CD4-positive, alpha-beta T cell treated with Interleukin-15 for 4 hours (primary cell): ENCODE measurements around the gene PASD1.

Experiments used
- DNase-seq: peaks from one replicate; pipeline ENCODE4 v3.0.0-alpha.2; 2020; ENCODE audit warnings: low spot score

PASD1 gene

GRCh38 chrX:151702026-151702714 is 138.7 kb downstream of the PASD1 start:
- no peak for DNase-seq

DNA sequence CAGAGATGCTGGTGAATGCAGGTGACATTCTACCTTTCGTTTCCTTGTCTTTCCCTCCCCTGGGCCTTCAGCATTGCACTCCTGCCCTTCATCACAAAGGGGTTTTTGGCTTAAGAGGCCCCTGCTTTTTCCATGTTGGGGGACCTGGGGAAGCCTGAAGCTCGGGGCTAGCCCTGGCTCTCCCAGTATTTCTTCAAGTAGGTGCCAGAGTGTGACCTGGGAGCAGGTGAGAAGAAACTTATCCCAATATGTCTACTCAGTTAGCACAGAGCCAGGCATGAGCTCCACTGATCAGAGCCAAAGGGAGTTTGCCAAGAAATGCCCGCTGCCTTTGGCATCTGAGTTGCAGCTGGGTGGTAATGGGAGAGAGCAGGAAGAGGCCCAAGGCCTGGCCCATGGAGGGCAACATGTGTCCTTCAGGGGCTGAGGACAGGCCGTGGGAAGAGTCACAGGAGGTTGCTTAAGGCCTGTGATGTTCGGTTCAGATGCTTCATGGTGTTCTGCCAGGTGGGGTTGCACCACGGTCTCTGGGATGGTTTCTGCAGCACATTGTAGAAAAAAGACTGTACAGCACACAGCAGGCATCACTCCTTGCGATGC is 139.4 kb downstream of the PASD1 start:
- DNase-seq: no peak

GRCh38 chrX:151703487-151703886 is 140.0 kb downstream of the PASD1 start:
- DNase-seq: no peak

GRCh38 chrX:151704041-151704663 is 140.7 kb downstream of the PASD1 start:
- DNase-seq: no peak

- no peak for DNase-seq
Observed at GRCh38 chrX:151708821-151709220, 145.3 kb downstream of the PASD1 start.

DNA sequence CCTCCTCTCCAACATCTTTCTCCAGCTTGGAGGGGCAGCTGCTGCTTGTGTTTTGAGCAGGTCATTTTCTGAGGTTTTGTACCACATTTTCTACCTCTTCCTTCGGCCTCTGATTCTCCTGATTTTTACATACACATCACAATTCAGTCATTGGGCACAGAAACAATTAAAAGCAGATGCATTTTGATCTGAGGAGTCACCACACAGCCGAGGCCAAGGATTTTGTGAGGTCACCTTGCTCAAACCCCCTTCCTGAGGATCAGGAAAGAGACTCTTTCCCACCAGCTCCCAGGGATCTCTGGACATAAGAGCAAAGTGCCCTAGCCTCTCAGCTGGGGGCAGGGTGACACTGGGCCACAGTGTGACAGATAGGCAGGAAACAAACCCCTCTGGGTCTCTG is 147.0 kb downstream of the PASD1 start:
- no peak for DNase-seq

DNA sequence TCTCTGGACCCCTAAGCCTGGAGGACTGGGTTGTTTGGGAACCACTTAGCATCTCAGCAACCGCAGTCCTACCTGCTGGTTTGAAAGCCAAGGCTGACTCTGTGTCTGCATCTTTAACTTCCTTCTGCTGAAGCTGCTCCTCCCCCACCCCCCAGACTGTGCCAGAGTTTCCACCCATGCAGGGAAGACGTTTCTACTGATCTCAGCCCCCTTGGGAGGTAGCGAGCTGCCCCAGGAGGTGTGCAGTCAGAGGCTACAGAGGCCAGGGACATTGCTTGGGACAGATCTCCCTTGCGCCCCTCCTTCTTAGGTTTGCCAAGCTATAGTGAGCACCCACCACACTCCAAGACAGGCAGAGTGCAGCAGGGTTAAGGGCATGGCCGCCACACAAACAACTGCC is 147.7 kb downstream of the PASD1 start:
- no peak for DNase-seq

DNA sequence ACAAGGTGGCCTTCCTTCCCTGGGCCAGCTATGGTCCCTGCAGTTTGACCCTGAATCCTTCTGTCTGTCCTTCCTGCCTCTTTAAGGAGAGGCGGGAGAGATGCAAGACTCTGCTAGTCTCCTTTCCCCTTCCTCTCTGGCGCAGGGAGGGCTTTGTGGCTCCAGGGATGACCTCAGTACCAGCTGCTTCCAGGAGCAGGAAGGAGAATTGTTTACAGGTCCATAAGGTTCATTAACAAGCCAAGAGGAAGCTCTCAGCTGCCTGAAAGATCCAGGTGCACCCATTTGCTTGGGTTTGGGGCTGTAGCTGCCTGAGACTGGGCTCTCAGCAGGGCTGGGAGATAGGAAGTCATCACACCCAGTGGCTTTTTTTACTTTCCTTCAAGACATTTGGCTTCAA is 148.3 kb downstream of the PASD1 start:
- DNase-seq: no peak

- DNase-seq: no peak
Observed at GRCh38 chrX:151712253-151712652, 148.8 kb downstream of the PASD1 start.

DNA sequence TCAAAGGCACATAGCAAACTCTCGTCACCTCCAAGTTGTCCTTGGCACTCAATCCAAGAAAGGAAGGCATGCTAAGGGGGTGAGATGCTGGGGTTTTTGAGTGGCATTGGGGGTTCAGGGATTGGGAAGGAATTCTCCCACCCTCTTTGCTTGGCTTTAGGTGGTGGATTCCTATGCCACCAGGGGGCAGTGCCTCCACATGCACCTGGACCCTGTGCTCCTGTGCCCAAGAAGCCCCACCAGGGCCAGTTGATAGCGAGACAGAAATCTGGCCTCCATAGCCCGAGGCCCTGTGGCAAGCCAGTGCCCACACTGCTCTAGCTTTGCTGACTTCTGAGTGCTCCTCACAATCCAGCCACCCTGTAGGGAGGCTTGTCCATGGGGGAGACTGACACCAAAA is 150.4 kb downstream of the PASD1 start:
- DNase-seq: no peak

DNA sequence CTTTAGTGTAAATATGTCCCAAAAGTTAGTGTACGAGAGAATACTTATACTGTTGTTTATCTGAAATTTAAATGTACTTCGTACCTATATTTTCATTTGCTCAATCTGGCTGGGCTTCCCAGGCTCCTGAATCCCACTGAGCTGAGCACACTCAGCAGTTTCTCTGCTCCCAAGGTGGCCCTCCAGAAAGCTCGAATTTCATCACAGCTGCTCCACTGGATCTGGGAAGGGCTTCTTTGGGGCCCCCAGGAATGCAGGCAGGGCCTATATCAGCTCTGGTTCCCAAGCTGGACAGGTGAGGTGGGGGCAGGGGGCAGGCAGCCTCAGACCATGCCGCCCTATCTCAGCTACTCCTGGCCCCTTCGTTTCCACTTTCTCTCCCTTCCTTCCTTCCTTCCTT is 150.9 kb downstream of the PASD1 start:
- DNase-seq: no peak

DNA sequence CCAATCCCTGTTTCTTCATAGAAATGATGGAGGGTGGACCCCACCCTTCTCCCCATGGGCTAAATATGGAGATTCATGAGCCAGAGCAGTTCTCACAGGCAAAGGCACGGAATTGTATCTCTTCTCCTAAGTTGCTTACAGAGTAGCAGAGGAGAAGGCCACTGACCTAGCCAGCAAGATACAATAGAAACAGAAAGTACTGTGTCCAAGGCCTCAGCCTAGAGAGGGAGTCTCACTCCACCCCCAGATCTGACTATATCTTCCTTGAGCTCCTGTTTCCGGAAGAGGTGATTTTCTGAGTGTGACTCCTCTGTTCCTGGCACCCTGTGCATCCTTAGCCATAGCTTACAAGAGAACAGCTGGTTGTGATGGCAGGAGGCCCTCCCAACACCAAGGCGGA is 152.3 kb downstream of the PASD1 start, which contains the start of gene FATE1:
TSS of gene FATE1 (plus strand) at position 284 of the 400 bp plus-strand sequence. CDS start at position 369, 85 bp downstream.
- DNase-seq: no peak

DNA sequence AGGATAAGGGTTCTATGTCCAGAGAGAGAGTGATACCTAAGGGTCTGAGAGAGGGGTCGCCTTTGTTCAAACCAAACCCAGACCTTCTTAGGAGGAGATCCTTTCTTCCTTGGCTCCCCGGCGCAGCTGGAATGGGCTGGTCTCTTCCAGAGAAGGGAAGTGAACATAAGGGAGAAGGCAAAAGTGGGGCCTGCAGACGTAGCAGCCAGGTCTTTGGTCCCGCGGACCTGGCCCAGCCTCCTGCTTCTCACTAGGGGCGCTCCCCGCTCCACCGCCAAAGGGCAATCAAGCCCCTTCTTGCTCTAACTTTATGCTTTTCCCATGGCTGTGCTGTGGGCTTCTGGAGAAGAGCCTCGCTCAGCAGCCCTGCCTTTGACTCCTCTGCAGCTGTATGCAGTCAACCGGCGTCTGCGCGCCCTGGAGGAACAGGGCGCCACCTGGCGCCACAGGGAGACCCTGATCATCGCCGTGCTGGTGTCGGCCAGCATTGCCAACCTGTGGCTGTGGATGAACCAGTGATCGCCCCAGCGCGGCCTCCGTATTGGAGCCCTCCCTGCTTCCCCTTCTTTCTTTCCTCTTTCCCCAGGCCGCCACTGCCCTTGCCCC is 158.9 kb downstream of the PASD1 start:
- DNase-seq: no peak

DNA sequence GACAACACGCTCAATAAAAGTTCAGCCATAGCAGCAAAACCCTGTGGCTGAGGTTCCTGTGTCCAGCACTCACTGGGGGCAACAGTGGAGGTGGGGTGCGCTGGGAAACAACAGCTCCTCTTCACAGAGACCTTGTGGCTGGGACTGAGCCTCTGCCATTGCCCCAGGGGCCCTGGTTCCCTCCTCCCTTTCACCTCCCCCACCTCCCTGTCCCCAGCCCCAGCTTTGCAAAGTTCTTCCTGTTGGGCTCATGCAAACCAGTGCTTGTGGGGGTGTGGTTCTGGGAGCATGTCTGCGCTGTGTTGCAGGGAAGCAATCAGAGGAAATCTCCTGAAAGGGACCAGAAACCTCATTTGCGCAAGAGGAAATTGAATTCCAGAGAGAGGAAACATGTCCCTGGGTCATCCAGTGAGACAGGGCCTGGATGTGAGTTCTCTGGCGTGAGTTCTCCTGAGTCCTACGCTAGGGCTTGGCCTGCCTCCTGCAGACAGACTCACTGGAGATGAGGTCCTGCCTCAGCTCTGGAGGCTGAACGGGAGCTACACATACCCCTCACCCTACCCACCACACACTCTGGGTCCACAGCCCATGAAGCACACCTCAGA is 159.8 kb downstream of the PASD1 start:
- no peak for DNase-seq

GRCh38 chrX:151724563-151725337 is 161.3 kb downstream of the PASD1 start:
- no peak for DNase-seq

DNA sequence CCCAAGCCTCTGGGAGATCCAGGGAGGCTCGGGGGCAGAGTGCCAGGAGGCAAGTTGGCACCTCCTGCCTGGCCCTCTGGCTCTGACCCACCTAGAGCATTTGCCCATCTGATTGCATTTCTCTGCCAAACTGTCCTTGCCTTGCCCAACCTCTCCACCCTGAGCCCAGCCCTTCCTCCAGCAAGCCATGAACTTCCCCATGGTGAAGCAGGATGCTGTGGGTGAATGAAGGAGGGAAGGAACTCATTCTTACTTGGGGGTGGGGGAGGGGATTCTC is 161.8 kb downstream of the PASD1 start:
- no peak for DNase-seq
